ENCODE data around the gene OR13C9.
"Not testable (repeated sequence)": the region's sequence is repeated elsewhere in the genome, so short reads cannot be mapped to it uniquely, and the experiment has no call there.

The OR13C9 gene, protein sequence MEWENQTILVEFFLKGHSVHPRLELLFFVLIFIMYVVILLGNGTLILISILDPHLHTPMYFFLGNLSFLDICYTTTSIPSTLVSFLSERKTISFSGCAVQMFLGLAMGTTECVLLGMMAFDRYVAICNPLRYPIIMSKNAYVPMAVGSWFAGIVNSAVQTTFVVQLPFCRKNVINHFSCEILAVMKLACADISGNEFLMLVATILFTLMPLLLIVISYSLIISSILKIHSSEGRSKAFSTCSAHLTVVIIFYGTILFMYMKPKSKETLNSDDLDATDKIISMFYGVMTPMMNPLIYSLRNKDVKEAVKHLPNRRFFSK

GRCh38 chr9:104618104-104618503 lies at the start of gene OR13C9:
Gene OR13C9 (minus strand): TSS chr9:104618204. CDS start chr9:104618204, 0 bp downstream.
- DNase-seq (ENCODE audit: low spot score) = no peak

DNA sequence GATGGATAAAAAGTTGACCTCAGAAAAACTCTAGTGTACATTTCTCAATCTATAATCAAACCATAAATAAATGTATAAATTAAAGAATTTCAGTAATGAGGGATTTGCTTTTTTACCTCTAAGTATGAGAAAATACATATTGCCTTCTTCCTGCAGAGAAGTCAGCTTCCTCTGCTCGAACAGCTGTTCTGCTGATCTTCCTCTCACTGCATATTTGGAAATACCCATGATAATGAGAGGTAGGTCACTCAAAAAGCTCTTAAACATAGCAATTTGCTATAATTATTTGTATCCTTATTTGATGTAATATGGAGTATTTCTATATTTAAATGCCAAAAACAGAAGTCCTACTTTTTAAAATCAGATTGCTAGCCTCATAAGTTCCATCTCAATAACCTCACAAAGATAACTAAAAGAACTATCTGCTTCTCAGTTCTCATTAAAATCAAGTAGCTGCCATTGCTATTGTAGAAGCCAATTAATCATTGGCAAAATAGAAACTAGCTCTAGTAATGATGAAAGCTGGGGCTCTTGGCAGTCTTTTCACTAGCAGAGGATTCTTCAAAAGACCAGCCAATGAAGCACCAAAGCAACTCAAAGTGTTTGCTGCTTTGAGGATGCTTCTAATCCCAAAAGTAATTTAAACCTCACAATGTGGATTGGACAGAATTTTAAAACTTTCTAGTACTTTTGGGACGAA lies 40.6 kb upstream of the OR13C9 start:
- DNase-seq (ENCODE audit: low spot score) = no peak

- DNase-seq (ENCODE audit: low spot score) = no peak
Measured at GRCh38 chr9:104635456-104635855, 17.5 kb upstream of the OR13C9 start.

DNA sequence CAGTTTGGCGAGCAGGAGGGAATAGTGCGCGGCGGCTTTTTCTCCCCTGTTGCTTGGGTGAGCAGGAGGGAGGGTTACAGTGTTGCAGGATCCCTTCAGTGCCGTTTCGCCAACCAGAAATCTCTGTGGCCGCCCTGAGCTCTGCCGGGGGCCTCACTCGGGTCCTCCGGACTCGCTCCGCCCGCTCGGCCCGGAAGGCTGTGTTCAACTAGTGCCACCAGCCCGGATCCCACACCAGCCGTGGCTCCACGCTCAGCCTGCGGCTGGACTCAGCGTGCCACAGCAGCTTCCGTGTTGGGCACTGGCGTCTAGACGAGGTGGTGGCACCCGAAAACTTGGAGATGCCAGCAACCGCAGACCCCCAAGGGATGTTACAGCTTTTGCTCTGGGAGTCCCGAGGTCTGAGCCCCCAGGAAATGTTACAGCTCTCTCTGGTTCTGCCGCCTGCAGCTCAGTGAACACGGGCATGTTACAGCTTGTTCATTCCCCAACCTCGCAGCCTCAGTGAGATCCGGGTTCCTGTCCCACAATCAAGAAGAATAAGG lies 16.0 kb upstream of the OR13C9 start:
- no peak for DNase-seq (ENCODE audit: low spot score)

DNA sequence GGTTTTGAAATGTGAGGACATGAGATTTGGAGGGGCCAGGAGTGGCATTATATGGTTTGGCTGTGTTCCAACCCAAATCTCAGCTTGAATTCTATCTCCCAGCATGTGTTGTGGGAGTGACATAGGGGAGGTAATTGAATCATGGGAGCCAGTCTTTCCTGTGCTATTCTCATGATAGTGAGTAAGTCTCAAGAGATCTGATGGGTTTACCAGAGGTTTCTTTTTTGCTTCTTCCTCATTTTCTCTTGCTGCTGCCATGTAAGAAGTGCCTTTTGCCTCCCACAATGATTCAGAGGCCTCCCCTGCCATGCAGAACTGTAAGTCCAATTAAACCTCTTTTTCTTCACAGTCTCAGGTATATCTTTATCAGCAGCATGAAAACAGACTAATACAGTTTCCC lies 8.0 kb upstream of the OR13C9 start:
- not testable (repeated sequence) for DNase-seq (ENCODE audit: low spot score)

DNA sequence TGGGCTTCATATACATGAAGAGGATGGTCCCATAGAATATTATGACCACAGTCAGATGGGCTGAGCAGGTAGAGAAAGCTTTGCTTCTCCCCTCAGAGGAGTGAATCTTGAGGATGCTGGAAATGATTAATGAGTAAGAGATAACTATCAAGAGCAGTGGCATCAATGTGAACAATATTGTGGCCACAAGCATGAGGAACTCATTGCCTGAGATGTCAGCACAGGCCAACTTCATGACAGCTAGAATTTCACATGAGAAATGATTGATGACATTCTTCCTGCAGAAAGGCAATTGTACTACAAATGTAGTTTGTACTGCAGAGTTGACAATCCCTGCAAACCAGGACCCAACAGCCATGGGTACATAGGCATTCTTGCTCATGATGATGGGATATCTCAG lies 586 bp downstream of the OR13C9 start:
- no peak for DNase-seq (ENCODE audit: low spot score)

- DNase-seq (ENCODE audit: low spot score) = no peak
Measured at GRCh38 chr9:104611213-104611612, 6.8 kb downstream of the OR13C9 start.

DNA sequence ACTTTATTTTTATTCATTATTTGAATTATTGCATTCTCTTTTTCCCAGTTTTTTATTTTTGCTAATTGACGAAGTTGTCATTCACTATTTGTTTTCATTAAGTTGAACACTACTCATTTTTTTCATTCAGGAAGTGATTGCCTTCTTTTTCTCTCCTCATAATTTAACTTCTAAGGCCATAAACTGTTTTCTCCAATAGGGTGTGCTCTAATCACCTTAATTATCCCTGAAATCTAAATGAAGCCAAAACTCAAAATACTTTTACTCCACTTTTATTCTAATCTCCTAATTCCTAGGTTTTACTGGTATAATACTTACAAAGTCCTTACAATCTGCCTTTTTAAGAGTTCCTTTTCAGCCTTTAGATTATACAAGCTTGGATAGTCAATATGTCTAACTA lies 9.7 kb downstream of the OR13C9 start:
- DNase-seq (ENCODE audit: low spot score) = no peak

DNA sequence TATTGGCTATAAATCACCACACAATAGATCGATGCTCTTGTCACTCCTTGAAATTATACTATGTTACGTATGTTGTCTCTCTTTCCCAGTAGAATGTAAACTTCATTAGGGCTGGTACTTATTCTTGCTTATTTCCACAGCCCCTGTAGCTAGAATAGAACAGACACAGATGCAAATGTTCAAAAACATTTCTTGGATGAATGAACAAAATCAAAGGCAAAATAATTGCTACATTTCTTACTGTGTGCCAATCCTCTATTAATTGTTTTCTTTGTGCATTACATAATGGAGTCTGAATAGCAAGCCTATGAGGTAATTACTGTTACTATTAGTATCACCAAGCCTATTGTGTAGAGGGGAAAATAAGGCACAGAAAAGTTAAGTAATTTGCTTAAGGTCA lies 11.9 kb downstream of the OR13C9 start:
- DNase-seq (ENCODE audit: low spot score) = no peak

DNA sequence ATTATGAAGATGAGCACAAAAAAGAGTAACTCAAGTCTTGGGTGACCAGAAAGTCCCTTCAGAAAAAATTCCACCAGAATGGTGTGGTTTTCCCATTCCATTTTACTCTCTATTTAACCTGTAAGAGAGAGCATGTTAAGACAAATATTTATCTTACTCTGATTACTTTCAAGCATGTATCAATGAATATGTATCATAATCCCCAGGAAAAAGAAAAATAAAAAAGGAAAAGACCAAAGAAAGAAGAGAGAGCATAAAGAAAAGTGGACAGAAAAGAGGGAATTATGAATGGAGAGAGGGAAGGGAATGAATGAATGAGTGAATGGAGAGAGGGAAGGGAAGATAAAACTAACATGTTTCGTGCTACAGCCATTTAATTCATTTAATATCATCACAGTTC lies 12.5 kb downstream of the OR13C9 start, which contains the start of gene OR13C2:
Gene OR13C2 (minus strand): TSS at position 101 of the 400 bp plus-strand sequence. CDS start 0 bp downstream, at position 101.
- not testable (repeated sequence) for DNase-seq (ENCODE audit: low spot score)

- DNase-seq (ENCODE audit: low spot score) = no peak
Measured at GRCh38 chr9:104604801-104605200, 13.2 kb downstream of the OR13C9 start.

DNA sequence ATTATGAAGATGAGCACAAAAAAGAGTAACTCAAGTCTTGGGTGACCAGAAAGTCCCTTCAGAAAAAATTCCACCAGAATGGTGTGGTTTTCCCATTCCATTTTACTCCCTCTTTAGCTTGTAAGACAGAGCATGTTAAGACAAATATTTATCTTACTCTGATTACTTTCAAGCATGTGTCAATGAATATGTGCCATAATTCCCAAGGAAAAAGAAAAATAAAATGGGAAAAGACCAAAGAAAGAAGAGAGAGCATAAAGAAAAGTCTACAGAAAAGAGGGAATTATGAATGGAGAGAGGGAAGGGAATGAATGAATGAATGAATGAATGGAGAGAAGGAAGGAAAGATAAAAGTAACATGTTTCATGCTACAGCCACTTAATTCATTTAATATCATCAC lies 18.7 kb downstream of the OR13C9 start, which contains the start of gene OR13C5:
Gene OR13C5 (minus strand): TSS at position 101 of the 400 bp plus-strand sequence. CDS start 0 bp downstream, at position 101.
- DNase-seq (ENCODE audit: low spot score) = not testable (repeated sequence)

DNA sequence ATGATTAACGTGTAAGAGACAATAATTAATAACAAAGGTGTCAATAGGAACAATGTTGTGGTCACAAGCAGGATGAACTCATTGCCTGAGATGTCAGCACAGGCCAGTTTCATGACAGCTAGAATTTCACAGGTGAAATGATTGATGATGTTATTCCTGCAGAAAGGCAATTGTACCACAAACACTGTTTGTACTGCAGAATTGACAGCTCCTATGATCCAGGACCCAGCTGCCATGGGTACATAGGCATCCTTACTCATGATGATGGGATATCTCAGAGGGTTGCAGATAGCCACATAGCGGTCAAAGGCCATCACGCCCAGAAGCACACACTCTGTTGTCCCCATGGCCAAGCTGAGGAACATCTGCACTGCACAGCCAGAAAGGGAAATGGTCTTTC lies 19.3 kb downstream of the OR13C9 start:
- not testable (repeated sequence) for DNase-seq (ENCODE audit: low spot score)

GRCh38 chr9:104589626-104590025 lies 28.4 kb downstream of the OR13C9 start:
- no peak for DNase-seq (ENCODE audit: low spot score)

GRCh38 chr9:104586496-104587180 lies 31.4 kb downstream of the OR13C9 start:
- no peak for DNase-seq (ENCODE audit: low spot score)

DNA sequence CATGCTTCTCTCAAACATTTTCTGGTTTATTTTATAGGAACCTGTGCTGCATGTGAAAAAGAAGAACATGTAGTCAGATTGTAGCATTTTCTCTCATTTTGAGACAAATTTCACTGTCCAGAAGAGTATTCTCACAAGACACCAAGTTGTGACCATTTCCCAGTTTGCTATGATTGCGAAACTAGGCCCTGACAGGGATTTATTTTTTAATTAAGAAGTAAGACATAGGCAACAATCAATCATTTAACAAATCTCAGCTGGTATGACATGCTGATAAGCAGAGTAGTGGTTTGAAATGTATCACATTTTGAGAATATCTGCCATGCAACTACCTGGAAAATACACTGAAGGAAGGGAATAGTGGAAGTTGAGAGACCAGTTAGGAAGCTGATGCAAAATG lies 37.4 kb downstream of the OR13C9 start:
- DNase-seq (ENCODE audit: low spot score) = no peak

GRCh38 chr9:104577263-104577662 lies 40.7 kb downstream of the OR13C9 start:
- no peak for DNase-seq (ENCODE audit: low spot score)

- DNase-seq (ENCODE audit: low spot score) = no peak
Measured at GRCh38 chr9:104575456-104575855, 42.5 kb downstream of the OR13C9 start.

DNA sequence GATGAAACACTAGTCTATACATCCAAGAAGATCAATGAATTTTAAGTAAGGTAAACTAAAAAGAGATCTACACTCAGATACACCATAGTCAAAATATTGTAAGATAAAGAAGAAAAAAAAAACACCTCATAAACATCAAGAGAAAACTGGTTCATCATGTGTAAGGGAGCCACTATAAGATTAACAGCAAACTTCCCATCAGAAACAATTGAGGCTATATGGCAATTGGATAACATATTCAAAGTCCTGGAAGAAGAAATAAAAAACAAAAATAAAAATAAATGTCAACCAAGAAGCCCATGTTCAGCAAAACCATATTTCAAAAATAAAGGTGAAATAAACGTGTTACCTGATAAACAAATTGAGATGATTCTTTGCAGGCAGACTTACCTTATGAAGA lies 45.4 kb downstream of the OR13C9 start:
- DNase-seq (ENCODE audit: low spot score) = no peak

DNA sequence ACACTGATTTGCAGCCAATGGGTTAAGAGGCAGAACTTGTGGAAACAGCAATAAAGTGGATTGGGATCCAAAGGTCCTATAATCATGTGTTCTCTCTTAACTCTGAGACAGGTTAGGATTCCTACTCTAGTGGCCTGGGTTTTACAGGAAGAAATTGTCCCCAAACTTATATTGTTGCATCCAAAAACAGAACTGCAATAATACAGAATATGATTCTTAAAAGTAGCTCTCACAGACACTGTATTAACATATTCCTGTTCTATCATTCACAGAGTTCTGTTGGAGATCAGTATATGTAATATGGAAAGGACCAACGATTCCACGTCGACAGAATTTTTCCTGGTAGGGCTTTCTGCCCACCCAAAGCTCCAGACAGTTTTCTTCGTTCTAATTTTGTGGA lies 49.1 kb downstream of the OR13C9 start, which contains the start of gene OR13C8:
Gene OR13C8 (plus strand): TSS at position 301 of the 400 bp plus-strand sequence. CDS start 0 bp downstream, at position 301.
- DNase-seq (ENCODE audit: low spot score) = no peak
